ENCODE measurements around the gene CLPSL1.

Gene CLPSL1

GRCh38 chr6:35829306-35829705, 48.5 kb downstream of the CLPSL1 start:
- no peak for DNase-seq (ENCODE audit: low read depth)
- no peak for TF ChIP-seq CTCF (conservative IDR thresholded peaks at IDR 0.05; ENCODE audit: low read depth, low read length)
- H3K4me3 ChIP-seq (ENCODE audit: low read length), result no peak overlapping the region

GRCh38 chr6:35831257-35832007, 50.6 kb downstream of the CLPSL1 start:
- no peak for TF ChIP-seq CTCF (conservative IDR thresholded peaks at IDR 0.05; ENCODE audit: low read depth, low read length)
- H3K4me3 ChIP-seq (ENCODE audit: low read length), result no peak overlapping the region
- DNase-seq (ENCODE audit: low read depth), result no peak

GRCh38 chr6:35833536-35833935, 52.7 kb downstream of the CLPSL1 start:
- H3K4me3 ChIP-seq (ENCODE audit: low read length), result no peak overlapping the region
- TF ChIP-seq CTCF (conservative IDR thresholded peaks at IDR 0.05; ENCODE audit: low read depth, low read length), result no peak
- no peak for DNase-seq (ENCODE audit: low read depth)
